Upper lobe of right lung (tissue), 1 donor: ENCODE measurements around the gene IL18BP. TPM values are rescaled to one million over a fixed set of nuclear protein-coding genes. Genes with fewer than 3 reads are reported as not detected.
A peak's percentile ranks its signal among the peaks of the same experiment; 100 is the strongest.

Source experiments
- ATAC-seq: fragments of 200-7000 bp; cut with Tn5 transposase; one replicate; pipeline ENCODE4 v1.9.1; 2020; ENCODE audit warnings: mild to moderate bottlenecking, moderate library complexity
- DNase-seq: peaks from one replicate; pipeline ENCODE4 v3.0.0-alpha.2; 2020
- H3K27ac ChIP-seq: fragments of 200-600 bp; one replicate; pipeline ENCODE4 v1.8.0; 2022
- H3K27me3 ChIP-seq: fragments of 200-600 bp; one replicate; pipeline ENCODE4 v1.8.0; 2022; ENCODE audit warnings: mild to moderate bottlenecking
- H3K36me3 ChIP-seq: fragments of 200-600 bp; one replicate; pipeline ENCODE4 v1.8.0; 2022
- H3K4me1 ChIP-seq: fragments of 200-600 bp; one replicate; pipeline ENCODE4 v1.8.0; 2022
- H3K4me3 ChIP-seq: fragments of 200-600 bp; one replicate; pipeline ENCODE4 v1.8.0; 2022; ENCODE audit warnings: mild to moderate bottlenecking
- H3K9me3 ChIP-seq: fragments of 200-600 bp; one replicate; pipeline ENCODE4 v1.8.0; 2022
- CTCF ChIP-seq: fragments of 200-600 bp; IDR thresholded peaks from one replicate; pipeline ENCODE4 v1.8.0; 2022; ENCODE audit warnings: antibody characterized with exemption
- intact Hi-C: fragments of 100-400 bp; cut with DNase I; formaldehyde crosslinking; loops from one replicate; pipeline ENCODE4 v1.11.0; 2022
- total RNA-seq: library from RNA; stranded (reverse); fragmentation: NEBNext Ultra II Directional; extraction: Animal tissue kit (Norgen Biotek cat#: 25700); gene quantifications from one replicate; pipeline ENCODE4 v1.2.1, GENCODE V29; 2021
- donor health status: DM: no; HTN: yes; CAD: no; lungs with severe emphysema.

IL18BP gene
- total RNA-seq, 1 donor from 2014 or later, result 21.5 TPM

- H3K4me1 ChIP-seq, result peaks cover 4% of the 10 kb centered on the region
- no peak for DNase-seq
- no peak for ATAC-seq
- H3K4me3 ChIP-seq, result no peak overlapping the region
- no peak overlapping the region for H3K27ac ChIP-seq
- no peaks in the 10 kb centered on the region for H3K27me3 ChIP-seq
- no peak for TF ChIP-seq CTCF
- no peaks in the 10 kb centered on the region for H3K9me3 ChIP-seq
- intact Hi-C loops, result no loop called here
- peaks cover 48% of the 10 kb centered on the region for H3K36me3 ChIP-seq
These were observed 35.2 kb upstream of the IL18BP start for GRCh38 chr11:71963468-71963867.

GRCh38 chr11:71964641-71965040 is 34.1 kb upstream of the IL18BP start:
- H3K4me1 ChIP-seq, result peaks cover 4% of the 10 kb centered on the region
- H3K27me3 ChIP-seq, result no peaks in the 10 kb centered on the region
- DNase-seq (no peak), ATAC-seq (no peak)
- H3K9me3 ChIP-seq, result no peaks in the 10 kb centered on the region
- H3K36me3 ChIP-seq, result peaks cover 50% of the 10 kb centered on the region
- no peak for TF ChIP-seq CTCF
- H3K27ac ChIP-seq, result no peak overlapping the region
- no peak overlapping the region for H3K4me3 ChIP-seq
- intact Hi-C loops, result no loop called here

GRCh38 chr11:71971680-71972079 is 27.0 kb upstream of the IL18BP start:
- Histone ChIP-seq H3K36me3 (peaks cover 28% of the 10 kb centered on the region), H3K9me3 (no peaks in the 10 kb centered on the region), H3K4me3 (no peak overlapping the region), H3K4me1 (no peaks in the 10 kb centered on the region), H3K27ac (no peak overlapping the region), H3K27me3 (no peaks in the 10 kb centered on the region)
- TF ChIP-seq CTCF, result no peak
- no peak for ATAC-seq
- DNase-seq, result no peak
- intact Hi-C loops, result no loop called here

GRCh38 chr11:71976551-71976950 is 22.2 kb upstream of the IL18BP start:
- Histone ChIP-seq H3K4me3 (no peak overlapping the region), H3K27me3 (no peaks in the 10 kb centered on the region), H3K27ac (no peak overlapping the region), H3K9me3 (no peaks in the 10 kb centered on the region), H3K36me3 (peaks cover 19% of the 10 kb centered on the region), H3K4me1 (no peaks in the 10 kb centered on the region)
- intact Hi-C loops, result no loop called here
- DNase-seq (no peak), ATAC-seq (no peak)
- TF ChIP-seq CTCF, result no peak

- no peaks in the 10 kb centered on the region for H3K9me3 ChIP-seq
- no peaks in the 10 kb centered on the region for H3K4me1 ChIP-seq
- H3K27me3 ChIP-seq, result no peaks in the 10 kb centered on the region
- intact Hi-C loops, result no loop called here
- no peak overlapping the region for H3K4me3 ChIP-seq
- no peak overlapping the region for H3K27ac ChIP-seq
- ATAC-seq, result no peak
- peaks cover 19% of the 10 kb centered on the region for H3K36me3 ChIP-seq
- no peak for DNase-seq
- TF ChIP-seq CTCF, result no peak
These were observed 21.6 kb upstream of the IL18BP start for GRCh38 chr11:71977090-71977489.

- no peak overlapping the region for H3K27ac ChIP-seq
- no peak for DNase-seq
- no peaks in the 10 kb centered on the region for H3K4me1 ChIP-seq
- peaks cover 17% of the 10 kb centered on the region for H3K36me3 ChIP-seq
- no peak overlapping the region for H3K4me3 ChIP-seq
- peak; percentile 75 for TF ChIP-seq CTCF
- H3K9me3 ChIP-seq, result no peaks in the 10 kb centered on the region
- intact Hi-C loops, result no loop called here
- peak; percentile 84 for ATAC-seq
- no peaks in the 10 kb centered on the region for H3K27me3 ChIP-seq
These were observed 20.8 kb upstream of the IL18BP start for GRCh38 chr11:71977743-71978418.
